WTC11 (cell line): ENCODE measurements around the gene FGFR1OP2. TPM values are rescaled to one million over a fixed set of nuclear protein-coding genes. Genes with fewer than 3 reads are reported as not detected.

Experiments used
- ATAC-seq: fragments of 200-7000 bp; cut with Tn5 transposase; 2 replicates; pipeline ENCODE4 v1.10.0; 2021; ENCODE audit warnings: mild to moderate bottlenecking, moderate library complexity
- CTCF ChIA-PET: fragments of 300-600 bp; sonication (Branson Sonifier 250); formaldehyde crosslinking; loops from one replicate; lab custom pipeline; 2021; ENCODE audit warnings: antibody characterized with exemption; lab: Charles Lee
- POLR2A ChIA-PET: fragments of 350-600 bp; sonication (Branson Sonifier 250); formaldehyde crosslinking; loops from one replicate; lab custom pipeline; 2021; ENCODE audit warnings: antibody characterized with exemption; lab: Charles Lee
- DNase-seq: peaks from one replicate; pipeline ENCODE4 v3.0.0; 2021; ENCODE audit warnings: low spot score
- H3K27ac Mint-ChIP-seq: 2 replicates; pipeline ENCODE4 v1.8.0; 2021; ENCODE audit warnings: mixed read lengths
- H3K27me3 Mint-ChIP-seq: 2 replicates; pipeline ENCODE4 v1.8.0; 2021; ENCODE audit warnings: low read depth, mild to moderate bottlenecking, moderate library complexity, mixed read lengths
- H3K36me3 Mint-ChIP-seq: 2 replicates; pipeline ENCODE4 v1.8.0; 2021; ENCODE audit warnings: mixed read lengths
- H3K4me1 Mint-ChIP-seq: 2 replicates; pipeline ENCODE4 v1.8.0; 2022; ENCODE audit warnings: mixed read lengths
- H3K4me3 Mint-ChIP-seq: 2 replicates; pipeline ENCODE4 v1.8.0; 2021; ENCODE audit warnings: mild to moderate bottlenecking, moderate library complexity, mixed read lengths
- H3K9me3 Mint-ChIP-seq: 2 replicates; pipeline ENCODE4 v1.8.0; 2021; ENCODE audit warnings: mixed read lengths
- CBFB ChIP-seq: sonication (generic); formaldehyde crosslinking; IDR thresholded peaks from 2 replicates; pipeline ENCODE4 v1.8.1; 2022; ENCODE audit warnings: mild to moderate bottlenecking, low read depth, missing genetic modification reagents
- ETV6 ChIP-seq: sonication (generic); formaldehyde crosslinking; IDR thresholded peaks from 2 replicates; pipeline ENCODE4 v1.8.1; 2022; ENCODE audit warnings: mild to moderate bottlenecking, missing genetic modification reagents
- FOXJ3 ChIP-seq: sonication (generic); formaldehyde crosslinking; IDR thresholded peaks from 2 replicates; pipeline ENCODE4 v1.9.0; 2021; ENCODE audit warnings: missing genetic modification reagents, mild to moderate bottlenecking, borderline replicate concordance
- FOXP4 ChIP-seq: sonication (generic); formaldehyde crosslinking; IDR thresholded peaks from 2 replicates; pipeline ENCODE4 v1.8.0; 2022; ENCODE audit warnings: mild to moderate bottlenecking, missing genetic modification reagents
- GTF2I ChIP-seq: fragments of 250-450 bp; sonication (Bioruptor Pico); conservative IDR thresholded peaks from 2 replicates; pipeline ENCODE4 v1.4.0; 2021; ENCODE audit warnings: mild to moderate bottlenecking
- HMGA2 ChIP-seq: fragments of 250-450 bp; sonication (Bioruptor Pico); IDR thresholded peaks from 2 replicates; pipeline ENCODE4 v1.4.0; 2021; ENCODE audit warnings: mild to moderate bottlenecking, moderate library complexity
- IRF2 ChIP-seq: sonication (generic); formaldehyde crosslinking; IDR thresholded peaks from 2 replicates; pipeline ENCODE4 v1.8.0; 2022; ENCODE audit warnings: low read depth, missing genetic modification reagents, borderline replicate concordance
- NFYB ChIP-seq: sonication (generic); formaldehyde crosslinking; conservative IDR thresholded peaks from 2 replicates; pipeline ENCODE4 v1.8.0; 2022; ENCODE audit warnings: low read depth, missing genetic modification reagents
- NR1H2 ChIP-seq: sonication (generic); formaldehyde crosslinking; IDR thresholded peaks from 2 replicates; pipeline ENCODE4 v1.9.0; 2021; ENCODE audit warnings: mild to moderate bottlenecking, moderate library complexity, missing genetic modification reagents
- PREB ChIP-seq: sonication (generic); formaldehyde crosslinking; IDR thresholded peaks from 2 replicates; pipeline ENCODE4 v1.8.1; 2022; ENCODE audit warnings: mild to moderate bottlenecking, missing genetic modification reagents, moderate library complexity, borderline replicate concordance
- RORB ChIP-seq: fragments of 250-450 bp; sonication (Bioruptor Pico); IDR thresholded peaks from 2 replicates; pipeline ENCODE4 v1.9.0; 2021; ENCODE audit warnings: mild to moderate bottlenecking
- SMAD3 ChIP-seq: sonication (generic); formaldehyde crosslinking; IDR thresholded peaks from 2 replicates; pipeline ENCODE4 v1.8.0; 2022; ENCODE audit warnings: missing genetic modification reagents, mild to moderate bottlenecking, borderline replicate concordance
- SMAD4 ChIP-seq: sonication (generic); formaldehyde crosslinking; IDR thresholded peaks from 2 replicates; pipeline ENCODE4 v1.8.0; 2022; ENCODE audit warnings: mild to moderate bottlenecking, missing genetic modification reagents
- SP1 ChIP-seq: sonication (generic); formaldehyde crosslinking; conservative IDR thresholded peaks from 2 replicates; pipeline ENCODE4 v1.8.1; 2022; ENCODE audit warnings: missing genetic modification reagents
- TEAD1 ChIP-seq: sonication (generic); formaldehyde crosslinking; IDR thresholded peaks from 2 replicates; pipeline ENCODE4 v1.8.0; 2022; ENCODE audit warnings: mild to moderate bottlenecking, missing genetic modification reagents
- ZNF281 ChIP-seq: sonication (generic); formaldehyde crosslinking; IDR thresholded peaks from 2 replicates; pipeline ENCODE4 v1.8.0; 2023; ENCODE audit warnings: mild to moderate bottlenecking, missing genetic modification reagents
- ZNF317 ChIP-seq: sonication (generic); formaldehyde crosslinking; IDR thresholded peaks from 2 replicates; pipeline ENCODE4 v1.8.1; 2023; ENCODE audit warnings: low read depth, mild to moderate bottlenecking, moderate library complexity, missing genetic modification reagents, borderline replicate concordance
- total RNA-seq: library from RNA; stranded (reverse); gene quantifications from 3 replicates; pipeline ENCODE4 v1.2.3, GENCODE V29; 2021
- TF ChIP-seq, protein P1 (sequence below): fragments of 250-450 bp; sonication (Bioruptor Pico); IDR thresholded peaks from 2 replicates; pipeline ENCODE4 v1.9.0; 2021; ENCODE audit warnings: moderate library complexity, mild to moderate bottlenecking, inconsistent platforms, borderline replicate concordance
- TF ChIP-seq, protein P2 (sequence below): sonication (generic); formaldehyde crosslinking; IDR thresholded peaks from 2 replicates; pipeline ENCODE4 v1.8.1; 2022; ENCODE audit warnings: low read depth, mild to moderate bottlenecking, moderate library complexity, missing genetic modification reagents, borderline replicate concordance
- TF ChIP-seq, protein P3 (sequence below): sonication (generic); formaldehyde crosslinking; IDR thresholded peaks from 2 replicates; pipeline ENCODE4 v1.8.0; 2022; ENCODE audit warnings: mild to moderate bottlenecking, missing genetic modification reagents
- TF ChIP-seq, protein P4 (sequence below): sonication (generic); formaldehyde crosslinking; IDR thresholded peaks from 2 replicates; pipeline ENCODE4 v1.8.1; 2022; ENCODE audit warnings: missing genetic modification reagents, borderline replicate concordance

Gene FGFR1OP2
- total RNA-seq, 1 experiment from 2014 or later: 28.9 TPM

DNA sequence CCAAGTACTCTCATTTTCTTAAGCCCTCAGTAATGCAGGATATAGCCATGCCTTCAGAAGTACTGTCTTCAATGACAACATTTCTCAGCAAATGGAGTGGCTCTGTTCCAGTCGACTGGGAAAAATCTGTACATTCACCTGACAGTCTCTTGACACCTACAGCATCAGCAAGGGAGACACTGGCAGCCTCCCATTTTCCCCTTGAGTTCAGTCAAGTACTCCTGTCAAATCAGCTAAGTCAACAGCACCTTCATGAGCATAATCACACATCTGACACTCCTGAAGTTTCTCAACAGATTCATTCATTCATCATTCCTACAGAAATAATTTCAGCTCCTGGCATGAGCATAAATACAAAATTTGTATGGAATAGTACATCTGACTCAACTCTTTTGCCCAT, 46.6 kb upstream of the FGFR1OP2 start:
- ChIA-PET POLR2A (no interaction called here), CTCF (no interaction called here)
- no peak overlapping the region for H3K27ac Mint-ChIP-seq
- TF ChIP-seq ETV6 (CRISPR knock-in tag) (no peak), GTF2I (no peak), SMAD4 (no peak), NR1H2 (CRISPR knock-in tag) (no peak), RORB (no peak)
- TF ChIP-seq, protein P1, sequence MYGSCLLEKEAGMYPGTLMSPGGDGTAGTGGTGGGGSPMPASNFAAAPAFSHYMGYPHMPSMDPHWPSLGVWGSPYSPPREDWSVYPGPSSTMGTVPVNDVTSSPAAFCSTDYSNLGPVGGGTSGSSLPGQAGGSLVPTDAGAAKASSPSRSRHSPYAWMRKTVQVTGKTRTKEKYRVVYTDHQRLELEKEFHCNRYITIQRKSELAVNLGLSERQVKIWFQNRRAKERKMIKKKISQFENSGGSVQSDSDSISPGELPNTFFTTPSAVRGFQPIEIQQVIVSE: no peak
- TF ChIP-seq, protein P2, sequence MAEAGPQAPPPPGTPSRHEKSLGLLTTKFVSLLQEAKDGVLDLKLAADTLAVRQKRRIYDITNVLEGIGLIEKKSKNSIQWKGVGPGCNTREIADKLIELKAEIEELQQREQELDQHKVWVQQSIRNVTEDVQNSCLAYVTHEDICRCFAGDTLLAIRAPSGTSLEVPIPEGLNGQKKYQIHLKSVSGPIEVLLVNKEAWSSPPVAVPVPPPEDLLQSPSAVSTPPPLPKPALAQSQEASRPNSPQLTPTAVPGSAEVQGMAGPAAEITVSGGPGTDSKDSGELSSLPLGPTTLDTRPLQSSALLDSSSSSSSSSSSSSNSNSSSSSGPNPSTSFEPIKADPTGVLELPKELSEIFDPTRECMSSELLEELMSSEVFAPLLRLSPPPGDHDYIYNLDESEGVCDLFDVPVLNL (CRISPR knock-in tag): no peak
- TF ChIP-seq, protein P3, sequence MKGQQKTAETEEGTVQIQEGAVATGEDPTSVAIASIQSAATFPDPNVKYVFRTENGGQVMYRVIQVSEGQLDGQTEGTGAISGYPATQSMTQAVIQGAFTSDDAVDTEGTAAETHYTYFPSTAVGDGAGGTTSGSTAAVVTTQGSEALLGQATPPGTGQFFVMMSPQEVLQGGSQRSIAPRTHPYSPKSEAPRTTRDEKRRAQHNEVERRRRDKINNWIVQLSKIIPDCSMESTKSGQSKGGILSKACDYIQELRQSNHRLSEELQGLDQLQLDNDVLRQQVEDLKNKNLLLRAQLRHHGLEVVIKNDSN (CRISPR knock-in tag): no peak
- ATAC-seq (no peak), DNase-seq (no peak)
- H3K4me3 Mint-ChIP-seq: no peak overlapping the region
- H3K27me3 Mint-ChIP-seq: no peaks in the 10 kb centered on the region
- H3K36me3 Mint-ChIP-seq: no peaks in the 10 kb centered on the region; the same call in 1 of the 2 replicates
- no peaks in the 10 kb centered on the region for H3K9me3 Mint-ChIP-seq
- no peaks in the 10 kb centered on the region for H3K4me1 Mint-ChIP-seq

- Mint-ChIP-seq H3K27me3 (no peaks in the 10 kb centered on the region), H3K9me3 (no peaks in the 10 kb centered on the region), H3K4me1 (no peaks in the 10 kb centered on the region), H3K36me3 (peaks cover 15% of the 10 kb centered on the region), H3K4me3 (no peak overlapping the region), H3K27ac (no peak overlapping the region)
- TF ChIP-seq, protein P4, sequence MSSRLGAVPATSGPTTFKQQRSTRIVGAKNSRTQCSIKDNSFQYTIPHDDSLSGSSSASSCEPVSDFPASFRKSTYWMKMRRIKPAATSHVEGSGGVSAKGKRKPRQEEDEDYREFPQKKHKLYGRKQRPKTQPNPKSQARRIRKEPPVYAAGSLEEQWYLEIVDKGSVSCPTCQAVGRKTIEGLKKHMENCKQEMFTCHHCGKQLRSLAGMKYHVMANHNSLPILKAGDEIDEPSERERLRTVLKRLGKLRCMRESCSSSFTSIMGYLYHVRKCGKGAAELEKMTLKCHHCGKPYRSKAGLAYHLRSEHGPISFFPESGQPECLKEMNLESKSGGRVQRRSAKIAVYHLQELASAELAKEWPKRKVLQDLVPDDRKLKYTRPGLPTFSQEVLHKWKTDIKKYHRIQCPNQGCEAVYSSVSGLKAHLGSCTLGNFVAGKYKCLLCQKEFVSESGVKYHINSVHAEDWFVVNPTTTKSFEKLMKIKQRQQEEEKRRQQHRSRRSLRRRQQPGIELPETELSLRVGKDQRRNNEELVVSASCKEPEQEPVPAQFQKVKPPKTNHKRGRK (CRISPR knock-in tag): no peak
- TF ChIP-seq TEAD1 (CRISPR knock-in tag): no peak
- no peak for TF ChIP-seq FOXP4 (CRISPR knock-in tag)
- TF ChIP-seq PREB (CRISPR knock-in tag): no peak
- TF ChIP-seq ZNF317 (CRISPR knock-in tag): no peak
- TF ChIP-seq SMAD3 (CRISPR knock-in tag): no peak
- no peak for TF ChIP-seq SP1 (CRISPR knock-in tag)
- no peak for TF ChIP-seq IRF2
- no peak for TF ChIP-seq NFYB
- TF ChIP-seq FOXJ3 (CRISPR knock-in tag): no peak
- no peak for TF ChIP-seq CBFB (CRISPR knock-in tag)
- TF ChIP-seq HMGA2 (CRISPR knock-in tag): no peak
- TF ChIP-seq ZNF281: no peak
- POLR2A ChIA-PET: no interaction called here
- DNase-seq (no peak), ATAC-seq (no peak)
- CTCF ChIA-PET: interaction anchor here (4.0 kb wide), 1 partner anchor 11 kb away, joined by 12 read pairs; no protein-coding TSS in a partner anchor
Observed at GRCh38 chr12:26895672-26896071, 42.6 kb upstream of the FGFR1OP2 start.
